Retinal pigment epithelial cell (primary cell): Measurements from ENCODE around the gene MTHFS.

Experiments used
- DNase-seq: peaks from one replicate; pipeline ENCODE4 v3.0.0-alpha.2; 2010; ENCODE audit warnings: low read depth
- H3K4me3 ChIP-seq: 2 replicates; pipeline ENCODE4 v1.5.1; 2011; ENCODE audit warnings: mild to moderate bottlenecking, low read length, control low read depth, moderate library complexity
- CTCF ChIP-seq: conservative IDR thresholded peaks from 2 replicates; pipeline ENCODE4 v1.5.1; 2011; ENCODE audit warnings: low read depth, low read length, control low read depth, inconsistent platforms

The MTHFS gene

GRCh38 chr15:79828447-79828846, 68.4 kb downstream of the MTHFS start:
- DNase-seq = no peak
- no peak for TF ChIP-seq CTCF
- H3K4me3 ChIP-seq = no peak overlapping the region

- DNase-seq = no peak
- H3K4me3 ChIP-seq = no peak overlapping the region
- no peak for TF ChIP-seq CTCF
Observed at GRCh38 chr15:79826800-79827199, 70.0 kb downstream of the MTHFS start.

GRCh38 chr15:79824136-79824701, 72.6 kb downstream of the MTHFS start:
- H3K4me3 ChIP-seq = no peak overlapping the region
- no peak for TF ChIP-seq CTCF
- no peak for DNase-seq

- H3K4me3 ChIP-seq = no peak overlapping the region
- no peak for DNase-seq
- TF ChIP-seq CTCF = no peak
Observed at GRCh38 chr15:79820820-79821219, 76.0 kb downstream of the MTHFS start.

GRCh38 chr15:79820176-79820575, 76.6 kb downstream of the MTHFS start:
- H3K4me3 ChIP-seq = no peak overlapping the region
- no peak for DNase-seq
- no peak for TF ChIP-seq CTCF

- H3K4me3 ChIP-seq = no peak overlapping the region
- no peak for TF ChIP-seq CTCF
Observed at GRCh38 chr15:79816571-79816970, 80.2 kb downstream of the MTHFS start.

GRCh38 chr15:79815468-79815867, 81.3 kb downstream of the MTHFS start:
- no peak for TF ChIP-seq CTCF
- no peak overlapping the region for H3K4me3 ChIP-seq
- no peak for DNase-seq

More at GRCh38 chr15:79816571-79816970, 80.2 kb downstream of the MTHFS start:
- no peak for DNase-seq
